B cell (primary cell): Measurements from ENCODE around the gene LEMD1. TPM values are rescaled to one million over a fixed set of nuclear protein-coding genes. Genes with fewer than 3 reads are reported as not detected.

Experiments
- ATAC-seq: fragments of 200-7000 bp; cut with Tn5 transposase; one replicate; pipeline ENCODE4 v1.10.0; 2021; ENCODE audit warnings: low read depth, mild to moderate bottlenecking, moderate number of reproducible peaks, moderate library complexity
- CTCF ChIA-PET: fragments of 350-600 bp; sonication (Branson Sonifier 250); formaldehyde crosslinking; loops from one replicate; lab custom pipeline; 2021; ENCODE audit warnings: antibody characterized with exemption, inconsistent platforms; lab: Charles Lee
- POLR2A ChIA-PET: fragments of 350-600 bp; sonication (Branson Sonifier 250); formaldehyde crosslinking; loops from one replicate; lab custom pipeline; 2021; ENCODE audit warnings: antibody characterized with exemption; lab: Charles Lee
- DNase-seq: peaks from one replicate; pipeline ENCODE4 v3.0.0; 2013
- H2AFZ ChIP-seq: 2 replicates; pipeline ENCODE4 v1.6.1; 2012; ENCODE audit warnings: mild to moderate bottlenecking, low read depth, low read length; ENCODE audit not compliant: insufficient read depth, poor library complexity, severe bottlenecking
- H3K27ac ChIP-seq, 2 donors: 1 replicate in 1 of 2; 2 replicates in 1 of 2; pipeline ENCODE4 v1.5.1; 2012 to 2013; ENCODE audit warnings: low read length in 2 of 2, mild to moderate bottlenecking in 2 of 2, moderate library complexity in 1 of 2
- H3K27me3 ChIP-seq, 4 experiments: fragments of 200-600 bp in 1 of 4; sonication (generic) in 1 of 4; replicated peaks in 1 of 4; 1 replicate in 2 of 4; 2 replicates in 2 of 4; pipeline versions ENCODE4 v1.6.1 to v1.7.0; 2013 to 2016; ENCODE audit warnings: low read length in 3 of 4, mild to moderate bottlenecking in 2 of 4, mixed read lengths in 1 of 4, moderate library complexity in 1 of 4; ENCODE audit not compliant: insufficient read depth in 4 of 4, control insufficient read depth in 3 of 4; ENCODE audit errors: control extremely low read depth in 1 of 4
- H3K36me3 ChIP-seq, 2 experiments: replicated peaks in 1 of 2; 1 replicate in 1 of 2; 2 replicates in 1 of 2; pipeline versions ENCODE4 v1.6.1 to v1.7.1; 2013; ENCODE audit warnings: low read length in 1 of 2; ENCODE audit not compliant: insufficient read depth in 2 of 2, control insufficient read depth in 1 of 2; ENCODE audit errors: control extremely low read depth in 1 of 2, extremely low read depth in 1 of 2
- H3K4me1 ChIP-seq, 2 donors: fragments of 200-600 bp in 1 of 2; sonication (generic) in 1 of 2; 1 replicate in 1 of 2; 2 replicates in 1 of 2; pipeline versions ENCODE4 v1.5.1 to v1.6.1; 2013 to 2017; ENCODE audit warnings: low read length in 2 of 2; ENCODE audit not compliant: control insufficient read depth in 2 of 2, insufficient read depth in 2 of 2
- H3K4me2 ChIP-seq: replicated peaks from 2 replicates; pipeline ENCODE3; 2012; ENCODE audit warnings: mild to moderate bottlenecking, low read depth, low read length; ENCODE audit not compliant: poor library complexity, severe bottlenecking
- H3K4me3 ChIP-seq, 5 experiments: fragments of 200-600 bp in 1 of 5; sonication (generic) in 1 of 5; 1 replicate in 3 of 5; 2 replicates in 2 of 5; pipeline versions ENCODE4 v1.5.1 to v1.7.0; 2011 to 2016; ENCODE audit warnings: low read length in 4 of 5, mild to moderate bottlenecking in 4 of 5, low read depth in 2 of 5, control low read depth in 1 of 5, moderate library complexity in 1 of 5; ENCODE audit not compliant: insufficient read depth in 1 of 5; ENCODE audit errors: control extremely low read depth in 1 of 5, extremely low read depth in 1 of 5
- H3K79me2 ChIP-seq: fragments of 200-600 bp; sonication (generic); one replicate; pipeline ENCODE4 v1.6.0; 2016; ENCODE audit warnings: low read length; ENCODE audit not compliant: control insufficient read depth, insufficient read depth
- H3K9ac ChIP-seq: fragments of 200-600 bp; sonication (generic); 2 replicates; pipeline ENCODE4 v1.6.1; 2017; ENCODE audit warnings: mild to moderate bottlenecking, low read length, moderate library complexity
- H3K9me3 ChIP-seq, 3 donors: one replicate each; pipeline versions ENCODE4 v1.6.1 to v1.7.1; 2013; ENCODE audit warnings: low read length in 2 of 3; ENCODE audit not compliant: control insufficient read depth in 2 of 3, insufficient read depth in 1 of 3; ENCODE audit errors: control extremely low read depth in 1 of 3
- H4K20me1 ChIP-seq: 2 replicates; pipeline ENCODE4 v1.6.0; 2012; ENCODE audit warnings: mild to moderate bottlenecking, low read length; ENCODE audit not compliant: insufficient read depth, control insufficient read depth, poor library complexity, severe bottlenecking
- H3K27ac Mint-ChIP-seq: one replicate; pipeline ENCODE4 v1.8.0; 2021; ENCODE audit warnings: mixed read lengths
- H3K27me3 Mint-ChIP-seq: one replicate; pipeline ENCODE4 v1.8.0; 2021; ENCODE audit warnings: mixed read lengths
- H3K4me1 Mint-ChIP-seq: one replicate; pipeline ENCODE4 v1.8.0; 2021; ENCODE audit warnings: mixed read lengths
- H3K4me3 Mint-ChIP-seq: one replicate; pipeline ENCODE4 v1.8.0; 2021; ENCODE audit warnings: mixed read lengths
- H3K9me3 Mint-ChIP-seq: one replicate; pipeline ENCODE4 v1.8.0; 2022; ENCODE audit warnings: mixed read lengths; ENCODE audit not compliant: insufficient read depth
- EZH2 ChIP-seq: IDR thresholded peaks from 2 replicates; pipeline ENCODE4 v1.6.1; 2012; ENCODE audit warnings: borderline replicate concordance, low read depth, mild to moderate bottlenecking, moderate library complexity, low read length; ENCODE audit not compliant: insufficient read depth, poor library complexity, severe bottlenecking
- WGBS: methylation state at CpG from one replicate; pipeline ENCODE4 v1.1.5; 2013; ENCODE audit warnings: missing lambda C conversion rate; ENCODE audit not compliant: insufficient coverage; 5-methylcytosine and 5-hydroxymethylcytosine counted together
- intact Hi-C: fragments of 100-400 bp; cut with micrococcal nuclease; formaldehyde crosslinking; loops from one replicate; pipeline ENCODE4 v1.10.0; 2022
- polyA plus RNA-seq: library from polyadenylated mRNA; depleted of rRNA; stranded (reverse); fragments of >200 nt; gene quantifications from 2 replicates; pipeline ENCODE4 v1.2.3, GENCODE V29; 2012
- total RNA-seq, 2 donors: library from RNA; stranded (reverse); fragments of 120-200 nt in 1 of 2; gene quantifications; 1 replicate in 1 of 2; 2 replicates in 1 of 2; pipeline versions ENCODE4 v1.2.3 to v1.2.4, GENCODE V29; 2013 to 2022
- TF ChIP-seq, protein P1 (sequence below): fragments of 200-600 bp; IDR thresholded peaks from one replicate; pipeline ENCODE4 v1.8.0; 2022; ENCODE audit warnings: antibody characterized with exemption, mild to moderate bottlenecking

Gene LEMD1
- total and polyA plus RNA-seq, 2 donors (not counting 1 experiment from before 2014, with no cell fraction given) = 0.57 TPM; not detected in 1

DNA sequence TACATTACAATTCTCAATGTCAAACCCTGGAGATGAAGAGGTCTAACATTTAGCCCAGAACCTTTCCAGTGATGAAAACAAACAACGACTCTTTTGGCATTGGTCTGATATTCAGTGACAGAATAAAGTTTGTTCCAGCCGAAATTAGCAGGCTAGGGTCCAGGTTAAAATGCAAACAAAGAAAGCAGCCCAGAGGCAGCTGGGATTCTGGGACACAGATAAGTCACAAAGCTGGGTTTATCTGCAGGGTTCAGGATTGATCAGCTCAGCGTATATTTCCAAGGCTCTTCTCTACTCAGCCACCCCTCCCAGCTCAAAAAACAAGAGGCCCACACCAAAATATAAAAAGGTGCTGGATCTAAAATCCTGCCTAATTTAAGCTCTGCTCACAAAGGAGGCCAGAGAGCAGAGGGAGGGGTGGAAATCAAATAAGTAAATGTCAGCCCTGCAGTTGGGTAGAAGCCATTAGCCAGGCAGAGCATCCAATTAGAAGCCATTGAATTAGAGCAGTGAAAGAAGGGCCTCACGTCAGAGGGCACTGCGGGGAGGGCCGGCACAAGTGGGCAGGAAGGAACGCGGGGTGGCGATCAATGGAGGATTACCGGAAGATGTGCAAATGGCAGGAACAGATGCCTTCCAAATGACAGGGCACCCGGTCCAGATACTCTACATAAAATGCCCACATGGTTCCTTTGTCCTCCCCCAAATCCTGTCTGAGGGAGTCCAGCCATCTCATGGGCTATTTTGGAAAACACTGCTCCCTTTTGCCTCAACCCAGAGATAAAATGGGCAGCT is 61.9 kb downstream of the LEMD1 start:
- Histone ChIP-seq H3K36me3 (no peaks in the 10 kb centered on the region), H3K4me1 (peaks cover 0 to 5% of the 10 kb centered on the region in 2 donors), H3K27ac (no peak overlapping the region), H3K79me2 (no peaks in the 10 kb centered on the region), H2AFZ (no peak overlapping the region), H3K9me3 (no peaks in the 10 kb centered on the region), H3K9ac (no peak overlapping the region), H3K4me2 (no peak overlapping the region), H3K27me3 (peaks cover 0 to 4% (median 0%) of the 10 kb centered on the region in 4 experiments), H3K4me3 (no peak overlapping the region), H4K20me1 (no peaks in the 10 kb centered on the region)
- intact Hi-C loops = no loop called here
- POLR2A ChIA-PET = no interaction called here
- H3K4me3 Mint-ChIP-seq = no peak overlapping the region
- no peak overlapping the region for H3K27ac Mint-ChIP-seq
- CTCF ChIA-PET = interaction anchor here (1.5 to 2.5 kb wide), 2 partner anchors 9 to 129 kb away, joined by 4 to 10 read pairs; no protein-coding TSS in a partner anchor
- no peak for DNase-seq
- 82% methylated on average over 10 of the region's 11 CpGs for WGBS
- H3K9me3 Mint-ChIP-seq = no peaks in the 10 kb centered on the region
- TF ChIP-seq EZH2 = no peak
- TF ChIP-seq, protein P1, sequence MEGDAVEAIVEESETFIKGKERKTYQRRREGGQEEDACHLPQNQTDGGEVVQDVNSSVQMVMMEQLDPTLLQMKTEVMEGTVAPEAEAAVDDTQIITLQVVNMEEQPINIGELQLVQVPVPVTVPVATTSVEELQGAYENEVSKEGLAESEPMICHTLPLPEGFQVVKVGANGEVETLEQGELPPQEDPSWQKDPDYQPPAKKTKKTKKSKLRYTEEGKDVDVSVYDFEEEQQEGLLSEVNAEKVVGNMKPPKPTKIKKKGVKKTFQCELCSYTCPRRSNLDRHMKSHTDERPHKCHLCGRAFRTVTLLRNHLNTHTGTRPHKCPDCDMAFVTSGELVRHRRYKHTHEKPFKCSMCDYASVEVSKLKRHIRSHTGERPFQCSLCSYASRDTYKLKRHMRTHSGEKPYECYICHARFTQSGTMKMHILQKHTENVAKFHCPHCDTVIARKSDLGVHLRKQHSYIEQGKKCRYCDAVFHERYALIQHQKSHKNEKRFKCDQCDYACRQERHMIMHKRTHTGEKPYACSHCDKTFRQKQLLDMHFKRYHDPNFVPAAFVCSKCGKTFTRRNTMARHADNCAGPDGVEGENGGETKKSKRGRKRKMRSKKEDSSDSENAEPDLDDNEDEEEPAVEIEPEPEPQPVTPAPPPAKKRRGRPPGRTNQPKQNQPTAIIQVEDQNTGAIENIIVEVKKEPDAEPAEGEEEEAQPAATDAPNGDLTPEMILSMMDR = no peak
- H3K4me1 Mint-ChIP-seq = peaks cover 4% of the 10 kb centered on the region
- H3K27me3 Mint-ChIP-seq = peaks cover 16% of the 10 kb centered on the region
- ATAC-seq = no peak

- Histone ChIP-seq H3K9ac (no peak overlapping the region), H3K4me3 (no peak overlapping the region), H3K9me3 (no peaks in the 10 kb centered on the region), H3K4me2 (no peak overlapping the region), H3K27ac (no peak overlapping the region), H3K36me3 (no peaks in the 10 kb centered on the region), H3K4me1 (peaks cover 0 to 5% of the 10 kb centered on the region in 2 donors), H3K27me3 (peaks cover 0 to 4% (median 0%) of the 10 kb centered on the region in 4 experiments), H2AFZ (no peak overlapping the region), H3K79me2 (no peaks in the 10 kb centered on the region), H4K20me1 (no peaks in the 10 kb centered on the region)
- intact Hi-C loops = no loop called here
- Mint-ChIP-seq H3K9me3 (no peaks in the 10 kb centered on the region), H3K4me1 (peaks cover 9% of the 10 kb centered on the region), H3K4me3 (no peak overlapping the region), H3K27me3 (peaks cover 19% of the 10 kb centered on the region), H3K27ac (peak overlapping the region; percentile 47)
- ATAC-seq = no peak
- ChIA-PET CTCF (interaction anchor here (2.5 kb wide), 1 partner anchor 130 kb away, joined by 10 read pairs; no protein-coding TSS in a partner anchor), POLR2A (no interaction called here)
- TF ChIP-seq, protein P1 = no peak
- TF ChIP-seq EZH2 = no peak
- DNase-seq = no peak
Measured at GRCh38 chr1:205358579-205358978, 63.3 kb downstream of the LEMD1 start.
